Activated naive CD4-positive, alpha-beta T cell treated with anti-CD3 and anti-CD28 coated beads, Interleukin-2, amount 10 ng/mL, durations not matched to agents 7 days and 5 days (primary cell): ENCODE results near the gene GTF2A1.

Experiments used
- CTCF ChIA-PET: fragments of 350-600 bp; sonication (Branson Sonifier 250); formaldehyde crosslinking; loops from one replicate; lab custom pipeline; 2021; ENCODE audit warnings: antibody characterized with exemption; lab: Charles Lee
- DNase-seq: peaks from one replicate; pipeline ENCODE4 v3.0.0-alpha.2; 2020
- H3K27ac Mint-ChIP-seq: one replicate; pipeline ENCODE4 v1.8.0; 2021; ENCODE audit warnings: mild to moderate bottlenecking, moderate library complexity, mixed read lengths
- H3K27me3 Mint-ChIP-seq: one replicate; pipeline ENCODE4 v1.8.0; 2021; ENCODE audit warnings: mild to moderate bottlenecking, mixed read lengths
- H3K36me3 Mint-ChIP-seq: one replicate; pipeline ENCODE4 v1.8.0; 2021; ENCODE audit warnings: mixed read lengths
- H3K4me1 Mint-ChIP-seq: one replicate; pipeline ENCODE4 v1.8.0; 2021; ENCODE audit warnings: mixed read lengths
- H3K4me3 Mint-ChIP-seq: one replicate; pipeline ENCODE4 v1.8.0; 2021; ENCODE audit warnings: mild to moderate bottlenecking, moderate library complexity, mixed read lengths
- H3K9me3 Mint-ChIP-seq: one replicate; pipeline ENCODE4 v1.8.0; 2021; ENCODE audit warnings: mixed read lengths

Gene GTF2A1

DNA sequence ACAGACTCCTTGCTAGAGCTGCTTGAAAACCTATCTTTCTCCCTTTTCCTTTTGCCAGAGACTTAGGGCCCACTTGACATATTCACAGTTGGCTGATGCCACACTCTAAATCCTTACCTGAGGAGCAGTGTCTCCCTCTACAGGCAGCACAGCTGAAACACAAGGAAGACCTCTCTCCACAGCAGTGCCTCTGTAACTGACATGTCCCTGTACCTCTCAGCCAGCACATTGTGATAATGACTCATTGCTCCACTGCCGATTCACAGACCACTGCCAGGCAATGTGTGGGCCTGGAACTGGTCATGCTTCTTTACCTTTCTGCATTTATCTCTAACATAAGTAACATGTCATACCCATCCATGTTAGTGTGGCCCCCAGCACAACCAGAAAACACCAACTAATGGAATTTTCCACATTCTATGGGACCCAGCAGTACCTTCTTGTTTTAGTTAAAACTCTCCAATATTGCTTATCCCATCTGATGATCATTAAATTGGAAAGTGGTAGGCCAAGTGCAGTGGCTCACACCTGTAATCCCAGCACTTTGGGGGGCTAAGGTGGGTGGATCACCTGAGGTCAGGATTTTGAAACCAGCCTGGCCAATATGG, 56.5 kb downstream of the GTF2A1 start:
- DNase-seq = peak; percentile 67
- Mint-ChIP-seq H3K9me3 (no peaks in the 10 kb centered on the region), H3K27ac (no peak overlapping the region), H3K27me3 (no peaks in the 10 kb centered on the region), H3K36me3 (no peaks in the 10 kb centered on the region), H3K4me3 (no peak overlapping the region), H3K4me1 (peaks cover 23% of the 10 kb centered on the region)
- CTCF ChIA-PET = interaction anchor here (0.6 to 3.6 kb wide), 14 partner anchors 8 to 283 kb away, joined by 3 to 32 read pairs (median 6); partner anchors contain the start of gene TSHR

DNA sequence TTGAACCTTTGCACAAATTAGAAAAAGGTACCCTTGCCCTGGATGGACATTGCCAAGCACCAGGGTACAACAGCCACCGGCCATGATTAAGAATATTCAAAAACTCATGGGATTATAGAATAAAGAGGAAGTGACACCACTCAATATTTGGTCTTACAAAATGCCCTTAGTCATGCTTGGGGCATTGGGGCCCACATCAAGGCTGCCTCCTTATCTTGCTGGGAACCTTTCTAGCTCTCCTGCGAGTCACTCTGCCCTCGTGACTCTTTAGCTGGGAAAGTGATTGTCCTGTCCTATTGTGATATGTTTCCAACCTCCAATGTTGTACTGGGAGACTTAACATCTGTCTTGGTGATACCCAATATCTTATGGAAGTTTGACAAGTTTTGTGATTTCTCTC, 57.8 kb downstream of the GTF2A1 start:
- CTCF ChIA-PET = interaction anchor here (1.2 to 3.6 kb wide), 9 partner anchors 10 to 207 kb away, joined by 4 to 32 read pairs (median 7); partner anchors contain the start of gene TSHR
- Mint-ChIP-seq H3K27ac (no peak overlapping the region), H3K4me3 (no peak overlapping the region), H3K27me3 (no peaks in the 10 kb centered on the region), H3K4me1 (peaks cover 10% of the 10 kb centered on the region), H3K9me3 (no peaks in the 10 kb centered on the region), H3K36me3 (peaks cover 2% of the 10 kb centered on the region)
- DNase-seq = no peak

DNA sequence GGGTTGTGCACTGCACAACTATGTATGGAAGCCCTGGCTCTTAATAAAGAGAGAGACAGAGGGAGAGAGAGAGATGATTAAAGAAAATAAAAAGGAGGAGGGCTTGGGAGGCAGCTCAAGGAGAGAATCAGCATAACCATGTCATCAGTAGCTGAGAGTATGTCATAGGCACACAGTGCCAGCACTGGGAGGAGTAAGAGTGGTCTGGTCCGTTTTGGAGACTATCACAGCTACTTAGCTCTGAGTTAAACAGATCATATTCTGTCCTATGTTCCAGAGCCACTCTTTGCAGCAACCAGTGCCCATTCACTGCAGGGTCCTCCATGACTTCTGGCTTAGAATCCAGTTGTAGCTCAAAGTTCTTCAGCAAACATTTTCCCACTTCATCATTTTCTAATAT, 59.0 kb downstream of the GTF2A1 start:
- Mint-ChIP-seq H3K9me3 (no peaks in the 10 kb centered on the region), H3K4me1 (peaks cover 10% of the 10 kb centered on the region), H3K27ac (no peak overlapping the region), H3K4me3 (no peak overlapping the region), H3K36me3 (peaks cover 2% of the 10 kb centered on the region), H3K27me3 (no peaks in the 10 kb centered on the region)
- CTCF ChIA-PET = interaction anchor here (0.6 to 1.6 kb wide), 7 partner anchors 8 to 576 kb away, joined by 3 to 8 read pairs (median 4); partner anchors contain the start of gene TSHR
- DNase-seq = no peak

DNA sequence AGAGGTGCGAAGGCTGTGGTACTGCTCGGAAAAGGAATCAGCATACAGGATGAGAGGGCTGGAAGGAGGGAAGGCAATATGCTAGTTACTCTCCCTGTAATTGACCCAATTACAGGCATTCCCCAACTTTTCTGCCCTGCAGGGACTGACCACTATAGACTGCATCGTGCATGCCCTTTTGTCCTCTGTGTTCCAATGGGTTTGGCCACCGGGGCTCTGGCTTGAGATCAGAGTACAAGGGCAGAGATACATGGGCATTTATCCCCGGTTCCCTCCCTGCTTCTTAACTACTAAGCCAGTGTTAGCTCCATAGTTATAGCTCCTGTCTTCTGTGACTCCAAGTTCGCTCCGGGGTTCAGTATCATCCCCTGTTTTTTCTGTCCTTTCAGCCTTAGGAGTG, 59.7 kb downstream of the GTF2A1 start:
- H3K4me3 Mint-ChIP-seq = no peak overlapping the region
- H3K27ac Mint-ChIP-seq = no peak overlapping the region
- H3K9me3 Mint-ChIP-seq = no peaks in the 10 kb centered on the region
- no peaks in the 10 kb centered on the region for H3K27me3 Mint-ChIP-seq
- peaks cover 2% of the 10 kb centered on the region for H3K36me3 Mint-ChIP-seq
- peaks cover 10% of the 10 kb centered on the region for H3K4me1 Mint-ChIP-seq
- no peak for DNase-seq
- CTCF ChIA-PET = interaction anchor here (0.6 to 1.6 kb wide), 6 partner anchors 10 to 576 kb away, joined by 3 to 8 read pairs (median 4); partner anchors contain the start of gene TSHR

DNA sequence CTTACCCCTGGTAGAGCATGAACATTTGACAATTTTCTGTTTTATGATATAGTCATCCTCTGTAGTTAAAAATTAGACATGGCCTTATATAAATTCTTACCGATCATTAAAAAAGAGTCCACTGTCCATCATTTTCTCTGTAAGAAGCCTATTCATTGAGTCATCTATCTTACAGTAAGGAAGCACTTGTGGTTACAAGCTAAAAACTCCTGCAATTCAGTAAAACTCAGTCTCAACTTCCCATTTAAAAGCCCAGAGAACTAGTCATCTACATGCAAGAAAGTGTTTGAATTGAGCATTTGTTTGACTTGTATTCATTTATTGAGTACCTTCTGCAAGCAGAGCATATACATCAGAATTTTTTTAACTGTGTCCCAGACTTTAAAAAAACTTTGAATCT, 63.3 kb downstream of the GTF2A1 start:
- CTCF ChIA-PET = interaction anchor here (1.2 kb wide), 1 partner anchor 13 kb away, joined by 4 read pairs; no protein-coding TSS in a partner anchor
- DNase-seq = no peak
- no peak overlapping the region for H3K4me3 Mint-ChIP-seq
- H3K36me3 Mint-ChIP-seq = peaks cover 2% of the 10 kb centered on the region
- H3K9me3 Mint-ChIP-seq = no peaks in the 10 kb centered on the region
- no peaks in the 10 kb centered on the region for H3K4me1 Mint-ChIP-seq
- no peak overlapping the region for H3K27ac Mint-ChIP-seq
- no peaks in the 10 kb centered on the region for H3K27me3 Mint-ChIP-seq

DNA sequence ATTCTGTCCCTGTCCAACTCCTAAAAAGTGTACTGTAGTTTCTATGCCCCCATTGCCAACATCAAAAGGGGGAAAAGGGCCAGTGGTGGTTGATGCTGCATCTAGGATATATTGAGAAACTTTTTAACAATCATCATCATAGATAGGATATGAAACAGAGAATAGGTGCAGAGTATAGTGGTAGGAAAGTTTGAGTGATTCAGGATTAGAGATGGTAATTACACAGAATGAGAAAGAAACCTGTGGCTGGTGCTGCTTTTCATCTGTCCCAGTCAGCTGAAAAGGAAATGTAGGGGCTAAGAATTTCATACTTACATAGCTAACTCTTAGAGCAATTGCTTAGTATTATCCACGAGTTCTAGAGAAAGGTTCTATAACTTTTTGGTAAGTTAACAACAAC, 67.6 kb downstream of the GTF2A1 start:
- no peak for DNase-seq
- H3K4me1 Mint-ChIP-seq = no peaks in the 10 kb centered on the region
- CTCF ChIA-PET = no interaction called here

DNA sequence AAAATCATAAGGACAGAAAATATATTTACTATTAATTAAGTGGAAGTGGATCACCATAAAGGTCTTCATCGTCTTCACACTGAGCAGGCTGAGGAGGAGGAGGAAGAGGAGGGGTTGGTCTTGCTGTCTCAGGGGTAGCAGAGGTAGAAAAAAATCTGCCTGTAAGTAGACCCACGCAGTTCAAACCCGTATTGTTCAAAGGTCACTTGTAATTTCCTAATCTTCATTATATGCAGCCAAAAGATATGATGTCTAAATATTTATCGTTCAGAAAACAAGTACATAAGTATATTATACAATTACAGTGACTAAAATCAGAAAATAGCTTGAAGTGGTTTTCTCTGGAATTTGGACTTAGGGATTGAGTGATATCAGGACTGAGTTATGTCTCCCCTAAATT, 72.1 kb downstream of the GTF2A1 start:
- no peaks in the 10 kb centered on the region for H3K9me3 Mint-ChIP-seq
- H3K4me1 Mint-ChIP-seq = peaks cover 16% of the 10 kb centered on the region
- no peak overlapping the region for H3K27ac Mint-ChIP-seq
- H3K4me3 Mint-ChIP-seq = no peak overlapping the region
- H3K36me3 Mint-ChIP-seq = no peaks in the 10 kb centered on the region
- CTCF ChIA-PET = no interaction called here
- H3K27me3 Mint-ChIP-seq = no peaks in the 10 kb centered on the region
- no peak for DNase-seq

More for the DNA sequence above, 67.6 kb downstream of the GTF2A1 start:
- Mint-ChIP-seq H3K4me3 (no peak overlapping the region), H3K27me3 (no peaks in the 10 kb centered on the region), H3K36me3 (peaks cover under 1% of the 10 kb centered on the region), H3K9me3 (no peaks in the 10 kb centered on the region), H3K27ac (no peak overlapping the region)

DNA sequence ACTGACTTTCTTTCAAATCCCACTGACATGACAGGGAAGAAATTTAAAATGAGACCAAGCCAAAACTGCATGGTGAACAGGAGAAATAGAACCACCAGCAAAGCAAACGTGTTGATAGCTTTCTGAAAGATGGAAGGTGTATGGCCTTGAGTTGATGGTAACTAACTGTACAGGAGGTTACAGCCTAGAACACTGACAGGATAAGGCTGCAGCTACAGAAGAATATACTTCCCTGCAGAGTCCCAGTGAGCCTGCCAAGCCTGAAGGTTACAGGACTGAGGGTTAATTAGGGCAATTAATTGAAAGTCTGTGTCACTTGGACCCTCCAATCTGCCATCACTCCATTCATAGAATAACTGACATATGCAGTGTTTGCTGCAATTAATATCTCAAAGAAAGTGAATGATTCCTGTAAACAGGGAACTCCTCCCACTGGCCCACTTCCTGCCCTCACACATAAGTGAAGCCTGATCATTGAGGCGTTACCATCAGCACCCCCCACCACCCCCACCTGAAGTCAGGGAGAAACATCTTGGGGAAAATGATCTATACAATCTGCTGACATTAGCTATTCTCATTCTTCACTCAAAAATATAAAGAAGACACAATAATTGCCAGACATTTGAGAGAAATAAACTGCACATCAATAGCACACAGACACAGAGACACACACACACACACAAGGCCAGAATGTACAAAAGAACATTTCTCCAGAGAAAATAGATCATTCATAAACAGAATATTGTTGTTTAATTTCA, 73.4 kb downstream of the GTF2A1 start:
- H3K4me3 Mint-ChIP-seq = no peak overlapping the region
- no peaks in the 10 kb centered on the region for H3K27me3 Mint-ChIP-seq
- H3K36me3 Mint-ChIP-seq = no peaks in the 10 kb centered on the region
- no peak overlapping the region for H3K27ac Mint-ChIP-seq
- no peaks in the 10 kb centered on the region for H3K9me3 Mint-ChIP-seq
- no peak for DNase-seq
- H3K4me1 Mint-ChIP-seq = peaks cover 16% of the 10 kb centered on the region
- CTCF ChIA-PET = interaction anchor here (0.6 to 1.5 kb wide), 3 partner anchors 16 to 26 kb away, joined by 3 to 5 read pairs (median 4); no protein-coding TSS in a partner anchor

DNA sequence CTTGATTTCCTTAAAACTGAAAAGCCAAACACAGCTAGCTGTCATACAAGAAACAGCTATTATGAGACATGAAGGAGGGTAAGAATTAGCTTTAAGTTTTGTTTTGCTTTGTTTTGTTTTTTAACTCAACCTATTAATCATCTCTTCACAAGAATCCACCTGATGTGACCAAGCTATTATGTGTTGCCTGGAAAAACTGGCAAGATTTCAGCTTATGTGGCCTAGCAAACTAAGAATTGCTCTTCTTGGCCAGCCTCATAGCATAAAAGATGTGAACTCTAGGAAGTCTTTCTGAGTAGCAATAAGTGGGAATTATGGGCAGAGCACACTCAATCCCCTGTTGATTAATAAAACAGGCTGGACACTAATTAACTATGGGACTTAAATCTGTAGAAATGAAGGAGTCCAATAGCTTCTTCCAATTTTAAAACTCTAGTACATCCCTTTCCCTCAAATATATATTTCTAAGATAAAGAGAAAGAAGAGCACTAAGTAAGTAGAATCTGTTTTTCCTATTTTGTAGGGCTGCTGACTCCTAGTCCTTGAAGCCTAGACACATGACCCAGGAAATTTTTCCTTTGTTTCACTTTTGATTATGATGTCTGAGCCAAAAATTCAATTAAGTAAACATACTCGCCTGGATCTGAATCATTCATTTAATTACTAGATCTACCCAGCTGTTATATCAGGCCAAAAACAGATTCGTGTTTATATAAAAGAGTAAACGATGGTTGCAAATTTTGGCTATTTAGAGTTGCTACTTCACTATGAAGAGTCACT, 75.7 kb downstream of the GTF2A1 start:
- H3K9me3 Mint-ChIP-seq = no peaks in the 10 kb centered on the region
- no peak overlapping the region for H3K4me3 Mint-ChIP-seq
- no peak overlapping the region for H3K27ac Mint-ChIP-seq
- peaks cover 16% of the 10 kb centered on the region for H3K4me1 Mint-ChIP-seq
- DNase-seq = no peak
- no peaks in the 10 kb centered on the region for H3K27me3 Mint-ChIP-seq
- H3K36me3 Mint-ChIP-seq = no peaks in the 10 kb centered on the region
- CTCF ChIA-PET = interaction anchor here (0.9 to 1.4 kb wide), 2 partner anchors 148 to 158 kb away, joined by 3 to 4 read pairs; no protein-coding TSS in a partner anchor

DNA sequence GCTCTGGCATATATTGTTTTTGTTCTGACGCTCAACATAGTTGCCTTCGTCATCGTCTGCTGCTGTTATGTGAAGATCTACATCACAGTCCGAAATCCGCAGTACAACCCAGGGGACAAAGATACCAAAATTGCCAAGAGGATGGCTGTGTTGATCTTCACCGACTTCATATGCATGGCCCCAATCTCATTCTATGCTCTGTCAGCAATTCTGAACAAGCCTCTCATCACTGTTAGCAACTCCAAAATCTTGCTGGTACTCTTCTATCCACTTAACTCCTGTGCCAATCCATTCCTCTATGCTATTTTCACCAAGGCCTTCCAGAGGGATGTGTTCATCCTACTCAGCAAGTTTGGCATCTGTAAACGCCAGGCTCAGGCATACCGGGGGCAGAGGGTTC, 77.0 kb downstream of the GTF2A1 start:
- CTCF ChIA-PET = no interaction called here

DNA sequence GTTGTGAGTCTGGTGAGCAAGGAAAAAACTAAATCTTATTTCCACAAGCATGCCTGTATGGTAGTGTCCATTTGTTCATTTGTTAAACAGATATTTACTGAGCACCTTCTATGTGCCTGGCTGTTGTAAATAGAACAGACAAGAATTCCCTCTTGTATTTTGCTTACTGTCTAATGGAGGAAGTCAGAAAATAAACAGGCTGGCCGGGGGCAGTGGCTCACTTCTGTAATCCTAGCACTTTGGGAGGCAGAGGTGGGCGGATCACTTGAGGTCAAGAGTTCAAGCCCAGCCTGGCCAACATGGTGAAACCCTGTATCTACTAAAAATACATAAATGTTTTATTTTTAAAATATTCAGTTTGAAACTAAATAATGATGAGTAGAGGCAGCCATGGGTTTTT, 79.3 kb downstream of the GTF2A1 start:
- no peak overlapping the region for H3K4me3 Mint-ChIP-seq
- no peak overlapping the region for H3K27ac Mint-ChIP-seq
- H3K4me1 Mint-ChIP-seq = peaks cover under 1% of the 10 kb centered on the region
- H3K36me3 Mint-ChIP-seq = no peaks in the 10 kb centered on the region
- DNase-seq = no peak
- no peaks in the 10 kb centered on the region for H3K9me3 Mint-ChIP-seq
- CTCF ChIA-PET = no interaction called here
- H3K27me3 Mint-ChIP-seq = no peaks in the 10 kb centered on the region

More for the DNA sequence above, 77.0 kb downstream of the GTF2A1 start:
- Mint-ChIP-seq H3K4me3 (no peak overlapping the region), H3K4me1 (peaks cover 16% of the 10 kb centered on the region), H3K27ac (no peak overlapping the region), H3K36me3 (no peaks in the 10 kb centered on the region), H3K9me3 (no peaks in the 10 kb centered on the region), H3K27me3 (no peaks in the 10 kb centered on the region)
- no peak for DNase-seq

DNA sequence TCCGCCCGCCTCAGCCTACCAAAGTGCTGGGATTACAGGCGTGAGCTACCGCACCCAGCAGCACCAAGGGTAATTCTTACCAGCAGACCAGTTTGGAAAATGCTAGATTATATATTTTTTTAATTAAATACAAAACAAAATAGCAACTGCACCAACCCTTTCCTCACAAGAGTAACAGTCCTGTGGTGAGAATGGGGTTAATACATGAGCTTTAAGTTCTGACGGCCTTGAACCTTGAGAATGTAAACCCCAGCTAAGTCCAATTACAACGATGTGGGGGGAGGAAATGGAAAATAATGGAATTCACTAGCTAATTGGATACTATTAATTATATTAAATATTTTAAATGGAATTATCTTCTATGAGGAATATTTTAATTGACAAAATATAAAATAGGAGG, 82.3 kb downstream of the GTF2A1 start:
- Mint-ChIP-seq H3K4me3 (no peak overlapping the region), H3K27me3 (no peaks in the 10 kb centered on the region)
- CTCF ChIA-PET = no interaction called here

DNA sequence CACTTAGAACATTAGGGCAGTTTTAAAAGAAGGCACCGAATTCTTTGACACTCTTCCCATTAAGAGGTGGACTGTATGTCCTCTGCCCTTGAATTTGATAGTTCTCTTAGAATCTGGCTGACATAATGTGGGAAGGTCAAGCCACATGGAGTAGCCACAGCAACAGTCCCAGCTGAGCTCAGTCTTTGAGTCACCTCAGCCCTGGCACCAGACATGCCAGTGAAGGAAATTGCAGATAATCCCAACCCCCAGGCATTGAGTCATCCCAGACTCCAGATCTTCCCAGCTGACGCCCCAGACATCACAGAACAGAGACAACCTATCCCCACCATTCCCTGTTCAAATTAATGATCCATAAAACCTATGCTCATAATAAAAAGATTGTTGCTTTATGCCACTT, 83.4 kb downstream of the GTF2A1 start:
- H3K9me3 Mint-ChIP-seq = no peaks in the 10 kb centered on the region
- no peaks in the 10 kb centered on the region for H3K36me3 Mint-ChIP-seq
- CTCF ChIA-PET = no interaction called here
- no peak overlapping the region for H3K27ac Mint-ChIP-seq
- H3K27me3 Mint-ChIP-seq = no peaks in the 10 kb centered on the region
- DNase-seq = no peak
- no peak overlapping the region for H3K4me3 Mint-ChIP-seq
- H3K4me1 Mint-ChIP-seq = no peaks in the 10 kb centered on the region

More for the DNA sequence above, 82.3 kb downstream of the GTF2A1 start:
- no peak overlapping the region for H3K27ac Mint-ChIP-seq
- H3K9me3 Mint-ChIP-seq = no peaks in the 10 kb centered on the region
- H3K4me1 Mint-ChIP-seq = no peaks in the 10 kb centered on the region
- H3K36me3 Mint-ChIP-seq = no peaks in the 10 kb centered on the region
- DNase-seq = no peak

DNA sequence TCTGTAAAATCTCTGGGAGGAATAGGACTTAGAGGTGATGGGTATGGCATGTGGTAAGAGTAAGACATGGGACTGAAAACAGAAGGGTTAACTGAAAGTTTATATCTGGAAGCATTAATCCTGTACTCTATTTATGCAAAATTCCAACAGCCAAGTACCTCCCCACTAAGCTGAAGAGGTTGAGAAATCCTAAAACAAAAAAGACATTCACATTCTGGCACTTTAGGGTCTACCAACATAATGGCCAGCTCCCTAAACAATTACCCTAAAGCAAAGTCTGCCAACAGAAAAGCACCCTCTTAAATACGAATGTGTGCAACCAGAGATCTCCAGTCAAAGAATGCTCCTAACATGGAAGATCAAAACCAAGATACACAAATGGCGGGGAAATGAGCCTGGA, 87.4 kb downstream of the GTF2A1 start:
- Mint-ChIP-seq H3K4me3 (no peak overlapping the region), H3K27me3 (no peaks in the 10 kb centered on the region), H3K36me3 (no peaks in the 10 kb centered on the region), H3K27ac (no peak overlapping the region), H3K9me3 (no peaks in the 10 kb centered on the region), H3K4me1 (no peaks in the 10 kb centered on the region)
- DNase-seq = no peak
- CTCF ChIA-PET = no interaction called here
